ENCODE measurements around the gene C6orf141. TPM values are rescaled to one million over a fixed set of nuclear protein-coding genes. Genes with fewer than 3 reads are reported as not detected.

The C6orf141 gene
- total and polyA plus RNA-seq, 4 donors = 0.14 to 0.84 (median 0.38) TPM

GRCh38 chr6:49548613-49549304 lies 1.7 kb upstream of the C6orf141 start:
- no peak for TF ChIP-seq SP1 (IDR thresholded peaks at IDR 0.05)
- TF ChIP-seq HNF4G (IDR thresholded peaks at IDR 0.05) = no peak
- TF ChIP-seq, protein P1, sequence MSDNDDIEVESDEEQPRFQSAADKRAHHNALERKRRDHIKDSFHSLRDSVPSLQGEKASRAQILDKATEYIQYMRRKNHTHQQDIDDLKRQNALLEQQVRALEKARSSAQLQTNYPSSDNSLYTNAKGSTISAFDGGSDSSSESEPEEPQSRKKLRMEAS (IDR thresholded peaks at IDR 0.05) = no peak
- TF ChIP-seq, protein P2, sequence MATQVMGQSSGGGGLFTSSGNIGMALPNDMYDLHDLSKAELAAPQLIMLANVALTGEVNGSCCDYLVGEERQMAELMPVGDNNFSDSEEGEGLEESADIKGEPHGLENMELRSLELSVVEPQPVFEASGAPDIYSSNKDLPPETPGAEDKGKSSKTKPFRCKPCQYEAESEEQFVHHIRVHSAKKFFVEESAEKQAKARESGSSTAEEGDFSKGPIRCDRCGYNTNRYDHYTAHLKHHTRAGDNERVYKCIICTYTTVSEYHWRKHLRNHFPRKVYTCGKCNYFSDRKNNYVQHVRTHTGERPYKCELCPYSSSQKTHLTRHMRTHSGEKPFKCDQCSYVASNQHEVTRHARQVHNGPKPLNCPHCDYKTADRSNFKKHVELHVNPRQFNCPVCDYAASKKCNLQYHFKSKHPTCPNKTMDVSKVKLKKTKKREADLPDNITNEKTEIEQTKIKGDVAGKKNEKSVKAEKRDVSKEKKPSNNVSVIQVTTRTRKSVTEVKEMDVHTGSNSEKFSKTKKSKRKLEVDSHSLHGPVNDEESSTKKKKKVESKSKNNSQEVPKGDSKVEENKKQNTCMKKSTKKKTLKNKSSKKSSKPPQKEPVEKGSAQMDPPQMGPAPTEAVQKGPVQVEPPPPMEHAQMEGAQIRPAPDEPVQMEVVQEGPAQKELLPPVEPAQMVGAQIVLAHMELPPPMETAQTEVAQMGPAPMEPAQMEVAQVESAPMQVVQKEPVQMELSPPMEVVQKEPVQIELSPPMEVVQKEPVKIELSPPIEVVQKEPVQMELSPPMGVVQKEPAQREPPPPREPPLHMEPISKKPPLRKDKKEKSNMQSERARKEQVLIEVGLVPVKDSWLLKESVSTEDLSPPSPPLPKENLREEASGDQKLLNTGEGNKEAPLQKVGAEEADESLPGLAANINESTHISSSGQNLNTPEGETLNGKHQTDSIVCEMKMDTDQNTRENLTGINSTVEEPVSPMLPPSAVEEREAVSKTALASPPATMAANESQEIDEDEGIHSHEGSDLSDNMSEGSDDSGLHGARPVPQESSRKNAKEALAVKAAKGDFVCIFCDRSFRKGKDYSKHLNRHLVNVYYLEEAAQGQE (IDR thresholded peaks at IDR 0.05) = no peak
- no peak for TF ChIP-seq NR2F2 (IDR thresholded peaks at IDR 0.05)
- no peak for TF ChIP-seq FOXA1 (IDR thresholded peaks at IDR 0.05)
- no peak for TF ChIP-seq JUND (IDR thresholded peaks at IDR 0.05)
- TF ChIP-seq, protein P3, sequence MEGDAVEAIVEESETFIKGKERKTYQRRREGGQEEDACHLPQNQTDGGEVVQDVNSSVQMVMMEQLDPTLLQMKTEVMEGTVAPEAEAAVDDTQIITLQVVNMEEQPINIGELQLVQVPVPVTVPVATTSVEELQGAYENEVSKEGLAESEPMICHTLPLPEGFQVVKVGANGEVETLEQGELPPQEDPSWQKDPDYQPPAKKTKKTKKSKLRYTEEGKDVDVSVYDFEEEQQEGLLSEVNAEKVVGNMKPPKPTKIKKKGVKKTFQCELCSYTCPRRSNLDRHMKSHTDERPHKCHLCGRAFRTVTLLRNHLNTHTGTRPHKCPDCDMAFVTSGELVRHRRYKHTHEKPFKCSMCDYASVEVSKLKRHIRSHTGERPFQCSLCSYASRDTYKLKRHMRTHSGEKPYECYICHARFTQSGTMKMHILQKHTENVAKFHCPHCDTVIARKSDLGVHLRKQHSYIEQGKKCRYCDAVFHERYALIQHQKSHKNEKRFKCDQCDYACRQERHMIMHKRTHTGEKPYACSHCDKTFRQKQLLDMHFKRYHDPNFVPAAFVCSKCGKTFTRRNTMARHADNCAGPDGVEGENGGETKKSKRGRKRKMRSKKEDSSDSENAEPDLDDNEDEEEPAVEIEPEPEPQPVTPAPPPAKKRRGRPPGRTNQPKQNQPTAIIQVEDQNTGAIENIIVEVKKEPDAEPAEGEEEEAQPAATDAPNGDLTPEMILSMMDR (IDR thresholded peaks at IDR 0.05; ENCODE audit: low read depth, low read length, missing input control) = no peak
- TF ChIP-seq ZBTB33 (IDR thresholded peaks at IDR 0.05) = no peak
- no peak for TF ChIP-seq RXRA (IDR thresholded peaks at IDR 0.05)
- no peak for TF ChIP-seq GABPA (IDR thresholded peaks at IDR 0.05 in 1 of 2, conservative IDR thresholded peaks at IDR 0.05 in 1 of 2)
- TF ChIP-seq ATF3 (IDR thresholded peaks at IDR 0.05) = no peak
- TF ChIP-seq FOXA2 (IDR thresholded peaks at IDR 0.05) = no peak
- Histone ChIP-seq H3K4me3 (ENCODE audit: low read depth in 1 of 3, low read length in 3 of 3) (no peak overlapping the region), H3K4me1 (ENCODE audit: control insufficient read depth in 4 of 4, insufficient read depth in 4 of 4, low read length in 3 of 4) (peaks cover 4 to 23% (median 15%) of the 10 kb centered on the region in 4 donors), H3K9ac (ENCODE audit: low read depth in 1 of 2, low read length in 2 of 2) (no peak overlapping the region), H3K27me3 (ENCODE audit: control insufficient read depth in 4 of 4, insufficient read depth in 4 of 4, low read length in 3 of 4) (no peaks in the 10 kb centered on the region), H3K36me3 (ENCODE audit: control insufficient read depth in 4 of 4, insufficient read depth in 3 of 4, low read depth in 1 of 4, low read length in 3 of 4) (no peaks in the 10 kb centered on the region), H3K27ac (ENCODE audit: low read depth in 1 of 2, low read length in 2 of 2) (no peak overlapping the region), H3K9me3 (ENCODE audit: control insufficient read depth in 4 of 4, low read length in 3 of 4) (no peaks in the 10 kb centered on the region)
- 90% methylated on average over 5 of the region's 5 CpGs for WGBS
- no peak for DNase-seq (ENCODE audit: low spot score)

Data from liver (tissue), 9 donors.